Activated naive CD4-positive, alpha-beta T cell (primary cell): ENCODE measurements around the gene KRT2.
"Not testable (repeated sequence)": the region's sequence is repeated elsewhere in the genome, so short reads cannot be mapped to it uniquely, and the experiment has no call there.

ENCODE experiments used
- DNase-seq, 4 experiments: peaks; one replicate each; lab custom pipeline; 2025; lab: John Stamatoyannopoulos, UW

KRT2 gene

GRCh38 chr12:52684431-52684830 is 32.4 kb upstream of the KRT2 start:
- DNase-seq = no peak

- no peak for DNase-seq
These were observed 31.7 kb upstream of the KRT2 start for GRCh38 chr12:52683575-52684300.

GRCh38 chr12:52682938-52683574 is 31.0 kb upstream of the KRT2 start:
- DNase-seq = no peak

DNA sequence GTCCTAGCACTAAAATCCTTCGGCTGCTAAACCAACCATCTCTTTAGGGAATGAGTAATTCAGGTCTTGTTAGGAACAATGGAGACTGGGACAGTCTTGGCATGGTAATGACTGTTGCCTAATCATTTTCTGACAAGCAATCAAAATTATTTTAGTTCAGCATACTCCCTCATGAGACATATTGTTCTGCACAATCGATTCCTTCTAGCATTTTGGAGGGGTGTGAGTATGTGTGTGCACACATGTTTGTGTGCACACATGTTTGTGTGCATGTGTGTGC is 30.3 kb upstream of the KRT2 start:
- no peak for DNase-seq

GRCh38 chr12:52681526-52682380 is 29.7 kb upstream of the KRT2 start:
- peak in 2 of 4 experiments; percentile 36 for DNase-seq

GRCh38 chr12:52680363-52680762 is 28.4 kb upstream of the KRT2 start, which contains the start of gene KRT1:
TSS of gene KRT1 (minus strand) at chr12:52680407. CDS start at chr12:52680348, 59 bp downstream.
- DNase-seq = no peak

- no peak for DNase-seq
These were observed 27.9 kb upstream of the KRT2 start for GRCh38 chr12:52679875-52680274.

GRCh38 chr12:52677671-52678070 is 25.7 kb upstream of the KRT2 start:
- DNase-seq = no peak

DNA sequence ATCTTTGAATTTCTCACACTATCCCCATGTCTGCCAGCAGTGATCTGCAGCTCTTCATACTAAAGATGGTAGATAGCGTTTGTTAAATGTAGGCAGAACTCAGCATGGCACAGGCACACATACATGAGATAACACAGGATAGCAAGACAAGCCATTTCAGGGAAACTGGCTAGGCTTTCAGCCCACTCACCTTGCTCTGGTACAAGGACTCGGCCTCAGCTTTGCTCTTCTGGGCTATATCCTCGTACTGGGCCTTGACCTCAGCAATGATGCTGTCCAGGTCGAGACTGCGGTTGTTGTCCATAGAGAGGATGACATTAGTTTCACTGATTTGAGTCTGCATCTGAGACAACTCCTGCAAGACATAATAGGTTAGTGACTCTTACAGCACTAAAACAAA is 25.1 kb upstream of the KRT2 start:
- DNase-seq = no peak

GRCh38 chr12:52676163-52676562 is 24.2 kb upstream of the KRT2 start:
- no peak for DNase-seq

- no peak for DNase-seq
These were observed 23.3 kb upstream of the KRT2 start for GRCh38 chr12:52675301-52675701.

DNA sequence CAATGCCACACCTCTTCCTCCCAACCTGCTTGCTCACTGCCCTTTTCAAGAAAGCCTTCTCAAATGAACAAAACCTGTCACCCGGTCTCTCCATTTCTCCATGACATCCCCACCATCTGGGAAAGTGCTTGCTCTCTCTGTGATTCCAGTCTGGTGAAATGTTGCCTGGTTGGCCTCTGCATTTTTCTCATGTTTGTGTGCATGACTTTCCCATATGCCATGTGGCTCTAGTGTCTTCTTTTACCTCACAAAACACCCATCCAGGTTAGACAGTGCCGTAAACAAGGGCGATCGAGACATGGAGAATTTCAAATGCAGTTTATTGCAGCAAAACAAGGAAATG is 22.4 kb upstream of the KRT2 start:
- DNase-seq = no peak

DNA sequence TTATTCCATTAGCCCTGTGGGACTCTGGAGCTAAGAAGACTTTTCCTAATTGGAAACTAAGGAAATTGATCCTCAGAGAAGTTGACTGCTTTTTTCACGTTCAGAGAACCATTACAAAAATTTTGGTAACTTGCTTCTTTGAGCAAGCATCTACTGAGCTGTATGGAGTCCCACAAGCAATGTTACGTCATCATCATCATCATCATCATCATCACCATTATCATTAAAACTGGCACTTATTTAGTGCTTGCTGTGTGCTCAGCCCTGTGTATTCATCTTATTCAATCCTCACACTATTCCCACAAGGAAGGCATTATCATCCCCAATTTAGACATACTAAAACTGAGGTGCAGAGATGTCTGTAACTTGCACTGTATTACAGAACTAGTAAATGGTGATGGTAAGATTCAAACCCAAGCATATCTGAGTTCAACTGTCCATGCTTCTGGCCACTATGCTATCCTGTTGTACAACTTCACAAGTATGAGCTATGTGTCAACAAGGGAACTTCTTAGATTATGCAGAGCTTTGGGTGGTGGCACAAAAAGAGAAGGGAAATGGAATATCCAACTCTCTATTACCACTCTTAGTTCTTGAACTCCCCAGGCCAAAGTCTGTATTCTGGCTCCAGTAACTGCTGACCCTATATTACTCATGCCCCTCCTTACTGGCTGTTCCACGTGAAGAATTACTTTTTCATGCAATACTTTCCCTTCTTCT is 21.9 kb upstream of the KRT2 start:
- no peak for DNase-seq

- no peak for DNase-seq
These were observed 21.2 kb upstream of the KRT2 start for GRCh38 chr12:52673217-52673616.

GRCh38 chr12:52672321-52672933 is 20.4 kb upstream of the KRT2 start:
- no peak for DNase-seq

- no peak for DNase-seq
These were observed 18.9 kb upstream of the KRT2 start for GRCh38 chr12:52670961-52671360.

GRCh38 chr12:52670506-52670905 is 18.5 kb upstream of the KRT2 start:
- DNase-seq = no peak

GRCh38 chr12:52669941-52670340 is 17.9 kb upstream of the KRT2 start:
- DNase-seq = not testable (repeated sequence)

- no peak for DNase-seq
These were observed 17.4 kb upstream of the KRT2 start for GRCh38 chr12:52669426-52669825.

DNA sequence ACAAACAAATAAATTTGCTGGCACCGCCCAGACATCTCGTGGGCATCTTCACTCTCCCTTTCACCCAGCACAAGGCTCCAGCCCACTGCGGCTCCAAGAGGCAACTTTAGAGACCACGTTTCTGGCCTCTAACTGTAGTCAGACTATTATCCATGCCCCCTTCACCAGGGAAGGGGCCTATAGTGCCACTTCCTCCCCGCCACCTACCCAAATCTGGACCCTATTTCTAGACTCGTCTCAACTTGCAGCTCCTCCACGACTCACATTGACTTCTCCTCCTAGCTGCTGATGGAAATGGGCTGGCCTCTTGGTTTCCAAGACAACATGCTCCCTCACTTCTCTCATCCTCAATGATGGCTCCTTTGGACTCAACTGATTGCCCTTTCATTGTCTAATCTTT is 15.9 kb upstream of the KRT2 start:
- DNase-seq = no peak

DNA sequence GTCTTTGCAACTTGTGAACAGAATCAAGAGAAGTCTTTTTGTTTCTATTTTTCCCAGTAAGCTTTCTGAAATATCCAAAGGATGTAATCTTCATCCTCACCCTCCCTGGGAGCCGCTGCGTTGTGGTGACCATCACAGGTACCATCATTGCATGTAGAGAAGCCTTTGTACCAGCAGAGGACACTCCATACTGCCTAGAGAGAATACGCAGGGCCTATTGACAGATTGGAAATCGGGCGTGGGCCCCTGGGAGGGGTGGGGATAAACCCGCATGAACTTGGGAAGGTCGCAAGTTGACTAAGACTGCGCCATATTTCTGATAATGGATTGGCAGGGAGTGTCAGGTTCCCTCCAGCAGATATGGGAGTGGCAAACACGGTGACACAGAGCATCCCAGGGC is 15.5 kb upstream of the KRT2 start:
- DNase-seq = no peak

DNA sequence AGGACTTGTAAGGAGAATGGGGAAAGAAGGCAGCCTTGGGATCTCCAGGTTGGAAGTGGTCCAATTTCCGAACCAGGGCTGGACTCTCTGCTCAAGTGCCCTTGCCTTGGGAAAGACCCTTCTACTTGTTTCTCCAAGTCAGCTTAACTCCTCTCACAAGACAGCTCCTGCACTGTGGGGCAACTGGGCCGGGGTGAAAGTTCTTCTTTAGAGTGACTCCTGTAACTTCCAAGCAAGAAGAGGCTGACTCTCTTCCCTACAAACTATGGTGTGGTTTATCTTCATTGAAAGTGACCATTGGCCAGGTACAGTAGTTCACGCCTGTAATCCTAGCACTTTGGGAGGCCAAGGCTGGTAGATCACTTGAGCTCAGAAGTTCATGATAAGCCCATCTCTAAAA is 14.5 kb upstream of the KRT2 start:
- DNase-seq = no peak
